Bronchial epithelial cell (primary cell): ENCODE measurements around the gene F10. TPM values are rescaled to one million over a fixed set of nuclear protein-coding genes. Genes with fewer than 3 reads are reported as not detected.

Experiments
- DNase-seq: peaks from one replicate; pipeline ENCODE4 v3.0.0-alpha.2; 2010; ENCODE audit warnings: low read depth
- FAIRE-seq: peaks from 2 replicates; lab custom pipeline; 2011; peaks lifted over from hg19 to GRCh38; lab: Jason Lieb, UNC
- H3K27me3 ChIP-seq: 2 replicates; pipeline ENCODE4 v1.5.1; 2011; ENCODE audit warnings: low read length; ENCODE audit not compliant: control insufficient read depth, insufficient read depth
- H3K36me3 ChIP-seq: 2 replicates; pipeline ENCODE4 v1.5.1; 2011; ENCODE audit warnings: low read length; ENCODE audit not compliant: control insufficient read depth, insufficient read depth
- H3K4me3 ChIP-seq: 2 replicates; pipeline ENCODE4 v1.5.1; 2011; ENCODE audit warnings: mild to moderate bottlenecking, low read depth, low read length, control low read depth
- CTCF ChIP-seq: IDR thresholded peaks from 2 replicates; pipeline ENCODE4 v1.5.1; 2011; ENCODE audit warnings: mild to moderate bottlenecking, moderate library complexity, low read length, control low read depth, inconsistent platforms; ENCODE audit not compliant: insufficient read depth, severe bottlenecking
- total RNA-seq: library from RNA; depleted of rRNA; stranded (reverse); fragments of >200 nt; gene quantifications from 2 replicates; pipeline ENCODE4 v1.2.1, GENCODE V29; 2014

The F10 gene
- total RNA-seq, 1 donor from 2014 or later, result 0.26 TPM

DNA sequence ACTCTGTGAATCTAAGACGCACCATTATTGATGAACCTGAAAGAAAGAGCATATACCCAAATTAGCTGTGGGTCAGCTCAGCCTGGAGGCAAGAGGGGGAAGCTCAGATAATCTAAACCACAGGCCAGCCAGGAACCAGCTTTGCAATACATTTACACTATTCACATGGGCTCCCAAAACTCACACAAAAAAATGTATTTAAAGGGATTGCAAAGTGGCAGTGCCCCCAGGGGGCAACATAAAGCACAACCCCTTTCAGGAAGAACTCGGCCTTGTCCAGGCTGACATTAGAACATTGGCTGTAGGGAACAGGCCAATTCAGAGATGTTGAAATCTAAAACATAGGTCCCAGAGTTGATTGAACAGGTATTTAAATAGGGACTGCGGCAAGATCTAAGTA is 32.6 kb downstream of the F10 start:
- DNase-seq (no peak), FAIRE-seq (no peak)
- Histone ChIP-seq H3K36me3 (no peaks in the 10 kb centered on the region), H3K27me3 (peaks cover 8% of the 10 kb centered on the region), H3K4me3 (no peak overlapping the region)
- TF ChIP-seq CTCF, result no peak

- no peak for TF ChIP-seq CTCF
- Histone ChIP-seq H3K4me3 (no peak overlapping the region), H3K36me3 (no peaks in the 10 kb centered on the region), H3K27me3 (peaks cover 8% of the 10 kb centered on the region)
- DNase-seq (no peak), FAIRE-seq (no peak)
These were observed 33.5 kb downstream of the F10 start for GRCh38 chr13:113155982-113156655.

DNA sequence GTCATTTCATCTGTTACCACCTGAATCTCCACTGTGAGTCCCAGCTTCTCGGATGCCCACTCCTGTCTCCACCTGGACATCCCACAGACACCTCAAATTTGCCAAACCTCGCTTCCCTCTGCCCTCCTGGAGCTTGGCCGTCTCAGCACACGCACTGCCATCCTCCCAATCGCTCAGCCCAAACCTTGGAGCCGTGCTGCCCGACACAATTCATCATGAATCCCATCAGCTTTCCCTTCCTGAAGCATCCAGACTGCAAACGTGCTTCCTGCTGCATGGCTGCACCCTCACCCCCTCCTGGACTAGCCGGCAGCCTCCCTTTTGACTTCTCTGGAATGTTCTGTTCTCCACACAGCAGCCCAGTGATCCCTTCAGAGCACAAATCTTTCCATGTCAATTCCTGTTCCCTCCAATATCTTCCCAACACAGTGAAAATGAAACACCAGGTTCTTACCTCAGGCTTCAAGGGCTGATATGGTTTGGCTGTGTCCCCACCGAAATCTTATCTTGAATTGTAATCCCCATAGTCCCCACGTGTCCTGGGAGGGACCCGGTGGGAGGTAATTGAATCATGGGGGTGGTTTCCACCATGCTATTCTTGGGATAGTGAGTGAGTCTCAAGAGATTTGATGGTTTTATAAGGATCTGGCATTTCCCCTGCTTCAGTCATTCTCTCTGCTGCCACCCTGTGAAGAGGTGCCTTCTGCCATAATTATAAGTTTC is 34.8 kb downstream of the F10 start:
- TF ChIP-seq CTCF, result no peak
- H3K4me3 ChIP-seq, result no peak overlapping the region
- no peaks in the 10 kb centered on the region for H3K36me3 ChIP-seq
- DNase-seq, result no peak
- no peak for FAIRE-seq
- peaks cover 6% of the 10 kb centered on the region for H3K27me3 ChIP-seq

DNA sequence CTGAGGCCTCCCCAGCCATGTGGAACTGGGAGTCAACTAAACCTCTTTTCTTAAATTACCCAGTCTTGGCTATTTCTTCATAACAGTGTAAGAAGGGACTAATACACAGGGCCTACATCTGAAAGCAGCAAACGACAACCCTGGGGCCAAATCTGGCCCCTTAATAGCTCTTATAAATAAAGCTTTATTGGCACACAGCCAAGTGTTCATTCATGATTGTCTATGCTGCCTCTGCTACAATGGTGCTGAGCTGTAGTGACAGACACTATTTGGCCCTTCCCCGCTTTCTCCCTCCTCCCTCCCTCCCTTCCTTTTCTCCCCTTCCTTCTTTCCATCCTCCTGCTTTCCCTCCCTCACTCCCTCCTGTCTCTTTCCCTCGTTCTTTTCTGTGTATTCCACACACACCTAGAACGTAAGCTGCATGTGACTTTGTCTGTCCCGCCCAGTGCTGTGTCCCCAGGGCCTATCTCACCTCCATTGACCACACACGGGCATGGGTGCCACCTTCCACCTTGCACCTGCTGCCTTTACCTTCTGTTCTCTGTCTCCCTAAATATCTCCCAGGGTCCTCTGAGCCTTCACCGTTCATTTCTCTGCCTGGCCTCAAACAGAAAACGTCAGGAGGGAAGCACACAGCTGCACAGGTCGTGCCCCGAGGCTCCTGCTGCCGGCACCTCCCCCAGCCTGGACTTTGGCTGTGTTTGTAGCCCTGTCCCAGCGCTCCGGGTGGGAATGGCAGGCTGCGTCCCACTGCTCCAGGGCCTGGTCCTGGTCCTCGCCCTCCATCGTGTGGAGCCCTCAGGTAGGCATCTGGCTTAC is 35.5 kb downstream of the F10 start, which contains the start of gene PROZ:
Gene PROZ (plus strand): TSS at position 720 of the 819 bp plus-strand sequence. CDS start 13 bp downstream, at position 733.
- no peak within 1 kb of the TSS for H3K4me3 ChIP-seq
- no peaks in the 10 kb centered on the region for H3K36me3 ChIP-seq
- TF ChIP-seq CTCF, result no peak
- H3K27me3 ChIP-seq, result peaks cover 8% of the 10 kb centered on the region
- FAIRE-seq (no peak), DNase-seq (no peak)

DNA sequence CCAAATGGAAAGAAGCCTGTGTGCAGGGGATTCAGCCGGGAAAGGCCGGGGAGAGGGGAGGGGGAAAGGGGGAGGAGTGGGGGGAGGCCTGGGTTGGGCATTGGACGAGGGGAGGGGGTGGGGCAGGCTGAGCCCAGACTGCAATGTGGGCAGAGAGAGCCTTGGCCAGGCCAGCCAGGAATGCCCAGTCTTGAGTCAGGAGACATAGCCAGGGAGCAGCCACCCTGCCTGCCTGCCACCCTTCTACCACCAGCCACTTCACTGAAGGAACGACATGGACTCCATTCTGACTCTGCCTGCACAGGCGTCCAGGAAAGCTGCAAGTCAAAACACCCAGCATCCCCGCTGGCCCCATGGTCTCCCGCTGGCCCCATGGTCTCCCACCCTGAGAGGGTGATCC is 36.3 kb downstream of the F10 start:
- TF ChIP-seq CTCF, result no peak
- Histone ChIP-seq H3K27me3 (peaks cover 10% of the 10 kb centered on the region), H3K36me3 (no peaks in the 10 kb centered on the region)

More for the DNA sequence above, 36.3 kb downstream of the F10 start:
- FAIRE-seq (no peak), DNase-seq (no peak)
- H3K4me3 ChIP-seq, result no peak overlapping the region
